Measurements from ENCODE around the gene STON1.

GRCh38 chr2:48605482-48606175 is 75.7 kb downstream of the STON1 start:
- TF ChIP-seq GATA2 (IDR thresholded peaks at IDR 0.05; ENCODE audit: low read depth, low read length) (no peak), GATA3 (IDR thresholded peaks at IDR 0.05; ENCODE audit: low read depth, low read length) (no peak)
